Measurements from ENCODE around the gene SGTA.
"Not testable (repeated sequence)": the region's sequence is repeated elsewhere in the genome, so short reads cannot be mapped to it uniquely, and the experiment has no call there.

The SGTA gene

DNA sequence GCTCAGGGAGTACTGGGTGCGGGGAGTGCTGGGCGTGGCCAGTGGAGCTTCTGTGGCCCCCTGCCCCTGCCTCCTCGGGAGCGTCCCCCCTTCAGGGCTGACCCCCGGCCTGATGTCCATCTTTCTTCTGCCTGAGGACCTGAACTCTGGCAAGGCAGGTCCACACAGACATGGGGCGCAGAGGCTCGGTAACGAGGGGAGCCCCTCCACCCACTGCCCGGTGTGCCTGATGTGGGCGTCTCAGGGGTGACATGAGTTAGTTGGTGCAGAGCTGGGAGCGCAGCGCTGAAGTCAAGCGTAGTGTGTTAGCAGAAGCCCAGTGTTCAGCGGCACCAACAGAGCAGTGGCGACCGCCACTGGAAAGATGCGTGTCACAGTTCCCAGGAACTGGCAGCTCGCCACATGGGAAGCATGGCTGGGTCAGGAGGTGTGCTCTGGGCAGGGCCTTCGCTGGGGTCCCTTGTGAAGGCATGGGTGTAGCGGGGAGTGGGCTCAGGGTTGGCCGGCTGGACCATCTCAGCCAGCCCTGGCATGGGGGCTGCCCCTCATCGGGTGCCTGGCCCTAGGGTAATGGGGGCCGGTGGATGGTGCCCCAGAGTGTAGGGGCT is 13.7 kb upstream of the SGTA start:
- intact Hi-C loops (cut with DNase I) = no loop called here
- DNase-seq = no peak

DNA sequence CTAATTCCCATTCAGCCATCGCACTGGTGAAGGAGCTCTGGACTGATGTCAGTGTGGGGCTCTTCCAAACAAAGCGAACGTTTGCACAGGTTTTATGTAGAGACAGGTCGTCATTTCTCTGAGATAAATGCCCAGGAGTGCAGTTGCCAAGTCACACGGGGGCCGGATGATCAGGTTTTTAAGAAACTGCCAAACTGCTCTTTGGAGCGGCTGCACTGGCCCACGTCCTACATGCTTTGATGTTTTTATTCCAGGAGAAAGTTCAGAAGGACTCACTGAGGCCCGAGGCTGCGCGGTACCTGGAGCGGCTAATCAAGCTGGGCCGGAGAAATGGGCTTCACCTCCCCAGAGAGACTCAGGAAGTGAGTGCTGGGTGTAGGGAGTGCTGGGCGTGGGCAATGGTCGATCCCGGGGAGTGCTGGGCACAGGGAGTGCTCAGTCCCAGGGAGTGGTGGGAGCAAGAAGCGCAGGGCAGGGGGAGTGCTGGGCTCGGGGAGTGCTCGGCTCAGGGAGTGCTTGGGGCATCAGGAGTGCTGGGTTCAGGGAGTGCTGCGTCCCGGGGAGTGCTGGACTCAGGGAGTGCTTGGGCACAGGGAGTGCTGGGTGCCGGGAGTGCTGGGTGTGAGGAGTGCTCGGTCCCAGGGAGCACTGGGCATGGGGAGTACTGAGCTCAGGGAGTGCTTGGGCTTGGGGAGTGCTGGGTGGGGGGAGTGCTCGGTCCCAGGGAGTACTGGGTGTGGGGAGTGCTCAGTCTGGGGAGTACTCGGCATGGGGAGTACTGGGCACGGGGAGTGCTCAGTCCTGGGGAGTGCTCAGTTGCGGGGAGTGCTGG is 13.0 kb upstream of the SGTA start:
- DNase-seq = no peak
- intact Hi-C loops (cut with DNase I) = no loop called here

DNA sequence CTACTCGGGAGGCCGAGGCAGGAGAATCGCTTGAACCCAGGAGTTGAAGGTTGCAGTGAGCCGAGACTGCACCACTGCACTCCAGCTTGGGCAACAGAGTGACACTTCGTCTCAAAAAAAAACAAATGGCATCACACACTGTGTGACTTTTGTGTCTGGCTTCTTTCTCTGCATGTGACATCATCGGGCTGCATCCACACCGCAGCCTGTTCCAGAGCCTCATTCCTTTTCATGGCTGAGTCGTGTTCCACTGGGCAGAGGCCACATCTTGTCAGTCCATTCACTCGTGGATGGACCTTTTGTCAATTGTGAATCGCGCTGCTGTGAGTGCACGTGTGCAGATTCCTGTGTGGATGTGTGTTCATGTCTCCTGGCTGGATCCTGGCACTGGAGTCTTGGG is 10.5 kb upstream of the SGTA start:
- DNase-seq = no peak
- intact Hi-C loops (cut with DNase I) = no loop called here

DNA sequence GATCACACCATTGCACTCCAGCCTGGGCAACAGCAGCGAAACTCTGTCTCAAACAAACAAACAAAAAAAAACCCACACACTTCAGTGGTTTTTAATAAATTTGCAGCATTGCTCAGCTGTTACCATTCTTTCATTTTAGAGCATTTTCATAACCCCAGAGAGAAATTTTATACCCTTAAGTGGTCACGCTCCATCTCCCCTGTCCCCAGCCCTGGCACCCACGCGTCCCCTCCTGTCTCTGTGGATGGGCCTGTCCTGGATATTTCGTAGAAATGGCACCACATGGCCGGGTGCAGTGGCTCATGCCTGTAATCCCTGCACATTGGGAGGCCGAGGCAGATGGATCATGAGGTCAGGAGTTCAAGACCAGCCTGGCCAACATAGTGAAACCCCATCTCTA is 10.1 kb upstream of the SGTA start:
- no peak for DNase-seq
- intact Hi-C loops (cut with DNase I) = no loop called here

DNA sequence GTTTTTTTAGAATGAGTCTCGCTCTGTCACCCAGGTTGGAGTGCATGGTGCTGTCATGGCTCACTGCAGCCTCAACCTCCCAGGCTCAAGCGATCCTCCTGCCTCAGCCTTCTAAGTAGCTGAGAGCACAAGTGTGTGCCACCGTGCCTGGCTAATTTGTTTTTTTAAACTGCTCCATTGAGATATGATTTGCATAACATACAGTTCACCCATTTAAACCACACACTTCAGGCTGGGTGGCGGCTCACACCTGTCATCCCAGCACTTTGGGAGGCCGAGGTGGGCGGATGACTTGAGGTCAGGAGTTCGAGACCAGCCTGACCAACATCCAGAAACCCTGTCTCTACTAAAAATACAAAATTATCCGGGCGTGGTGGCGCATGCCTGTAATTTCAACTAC is 9.6 kb upstream of the SGTA start:
- intact Hi-C loops (cut with DNase I); DNase-seq: not testable (repeated sequence)

DNA sequence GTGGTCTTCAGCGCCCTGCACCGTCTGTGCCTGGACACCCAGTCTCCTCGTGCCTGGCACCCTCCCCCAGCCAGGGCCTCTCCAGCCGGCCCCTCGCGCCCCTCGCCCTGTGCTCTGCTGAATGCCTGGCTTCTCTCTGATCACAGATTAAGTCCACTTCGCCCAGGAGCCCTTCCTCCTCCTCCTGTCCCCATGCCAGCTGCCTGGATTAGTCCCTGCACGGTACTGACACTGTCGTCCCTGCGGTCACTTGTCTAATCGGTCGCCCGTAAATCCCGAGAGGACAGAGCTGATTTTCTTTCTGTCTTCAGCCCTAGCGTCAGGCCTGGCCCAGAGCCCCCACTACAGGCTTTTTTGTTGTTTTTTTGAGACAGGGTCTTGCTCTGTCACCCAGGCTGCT is 8.8 kb upstream of the SGTA start:
- no peak for DNase-seq
- intact Hi-C loops (cut with DNase I) = no loop called here

DNA sequence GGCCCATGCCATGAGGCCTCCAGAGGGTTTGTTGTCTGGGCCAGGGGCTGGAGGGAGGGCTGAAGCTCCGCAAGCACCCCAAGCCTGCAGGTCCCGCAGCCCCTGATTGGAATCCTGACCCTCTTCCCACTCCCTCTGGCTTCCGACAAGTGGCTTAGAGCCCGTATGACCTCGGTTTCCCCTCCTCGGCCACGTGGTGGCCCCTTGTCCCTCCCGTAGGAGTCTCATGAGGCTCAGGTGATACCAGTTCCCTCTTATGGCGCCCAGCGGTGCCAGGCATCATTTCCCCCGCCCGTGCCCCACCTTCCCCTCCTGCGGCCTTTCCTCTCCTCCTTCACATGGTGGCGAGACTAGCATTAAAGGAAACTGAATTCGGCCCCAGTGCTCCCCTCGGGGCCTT is 8.4 kb upstream of the SGTA start:
- DNase-seq = no peak
- intact Hi-C loops (cut with DNase I) = no loop called here

DNA sequence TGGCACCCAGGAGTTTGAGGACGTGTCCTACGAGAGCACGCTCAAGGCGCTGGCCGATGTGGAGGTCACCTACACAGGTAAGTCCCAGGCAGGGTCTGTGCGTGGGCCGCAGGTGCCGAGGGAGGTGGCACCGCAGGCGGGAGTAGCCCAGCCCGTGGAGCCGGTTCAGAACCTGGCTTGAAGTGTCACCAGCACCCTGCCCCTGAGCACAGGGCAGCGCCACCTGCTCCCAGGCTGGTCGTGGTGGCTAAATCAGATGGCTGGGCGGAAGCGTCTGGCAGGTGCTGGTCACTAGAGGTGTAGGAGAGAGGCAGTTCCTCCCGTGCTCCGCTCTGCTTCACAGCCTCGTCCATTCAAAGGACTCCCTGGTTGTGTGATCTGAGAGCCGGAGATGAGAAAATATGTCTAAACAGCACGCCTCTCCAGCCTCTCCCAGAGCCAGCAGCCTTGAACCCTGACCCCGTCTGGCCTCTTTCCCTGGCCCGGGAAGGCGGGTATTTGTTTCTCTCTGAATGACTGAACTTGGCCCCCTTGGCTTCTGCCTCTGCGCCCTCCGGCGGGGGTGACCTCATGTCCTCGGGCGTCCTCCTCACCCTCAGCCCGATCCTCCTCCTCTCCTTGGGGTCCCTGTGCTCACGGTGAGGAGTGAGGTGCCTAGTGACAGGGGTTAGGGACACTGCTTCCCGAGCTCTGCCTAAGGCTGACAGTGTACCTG is 7.6 kb upstream of the SGTA start:
- no peak for DNase-seq
- intact Hi-C loops (cut with DNase I) = no loop called here

DNA sequence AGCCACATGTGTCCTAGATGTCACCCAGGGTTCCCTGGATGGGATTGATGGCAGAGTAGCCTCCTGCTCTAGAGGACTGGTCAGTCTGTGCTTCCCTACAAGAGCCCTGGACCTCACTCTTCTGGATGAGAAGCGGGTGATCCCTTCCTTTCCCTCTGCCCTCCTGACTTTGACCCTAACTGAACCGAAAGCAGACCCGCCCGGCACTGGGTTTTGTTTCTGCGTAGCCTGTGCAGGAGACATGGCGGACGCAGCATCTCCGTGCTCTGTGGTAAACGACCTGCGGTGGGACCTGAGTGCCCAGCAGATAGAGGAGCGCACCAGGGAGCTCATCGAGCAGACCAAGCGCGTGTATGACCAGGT is 7.1 kb upstream of the SGTA start:
- no peak for DNase-seq
- intact Hi-C loops (cut with DNase I) = no loop called here

DNA sequence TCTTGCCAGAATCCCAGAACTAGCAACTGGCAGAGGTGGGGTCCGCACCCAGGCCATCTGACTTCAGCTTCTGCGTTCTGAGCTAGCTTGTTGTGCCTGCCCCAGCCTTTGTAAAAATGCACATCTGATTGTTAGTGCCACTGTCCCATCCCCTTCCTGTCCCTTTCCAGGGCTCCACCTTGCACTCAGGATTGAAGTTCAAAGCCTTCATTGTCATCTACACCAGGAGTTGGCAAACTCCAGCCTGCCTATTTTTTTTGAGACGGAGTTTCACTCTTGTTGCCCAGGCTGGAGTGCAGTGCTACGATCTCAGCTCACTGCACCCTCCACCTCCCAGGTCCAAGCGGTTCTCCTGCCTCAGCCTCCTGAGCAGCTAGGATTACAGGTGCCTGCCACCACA is 5.2 kb upstream of the SGTA start:
- DNase-seq = no peak
- intact Hi-C loops (cut with DNase I) = loop anchor here (5.0 kb wide), 1 partner anchor 34 kb away; no protein-coding TSS in a partner anchor

DNA sequence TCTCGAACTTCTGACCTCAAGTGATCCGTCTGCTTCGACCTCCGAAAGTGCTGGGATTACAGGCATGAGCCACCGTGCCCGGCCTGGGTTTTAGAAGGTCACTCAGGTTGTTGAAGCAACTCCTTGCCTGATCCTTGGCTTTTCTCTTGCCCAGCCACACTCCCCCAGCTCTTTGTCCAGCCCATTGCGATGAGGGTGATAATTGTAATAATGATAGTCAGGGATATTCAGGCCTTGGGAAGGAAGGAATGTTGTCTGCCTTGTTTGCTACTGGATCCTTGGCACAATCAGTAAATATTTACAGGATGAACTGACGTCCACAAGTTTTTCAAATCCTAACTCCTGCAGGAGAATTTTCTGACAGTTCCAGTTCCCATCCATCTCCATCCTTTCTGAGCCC is 4.0 kb upstream of the SGTA start:
- intact Hi-C loops (cut with DNase I) = loop anchor here (5.0 kb wide), 1 partner anchor 35 kb away; no protein-coding TSS in a partner anchor
- no peak for DNase-seq

DNA sequence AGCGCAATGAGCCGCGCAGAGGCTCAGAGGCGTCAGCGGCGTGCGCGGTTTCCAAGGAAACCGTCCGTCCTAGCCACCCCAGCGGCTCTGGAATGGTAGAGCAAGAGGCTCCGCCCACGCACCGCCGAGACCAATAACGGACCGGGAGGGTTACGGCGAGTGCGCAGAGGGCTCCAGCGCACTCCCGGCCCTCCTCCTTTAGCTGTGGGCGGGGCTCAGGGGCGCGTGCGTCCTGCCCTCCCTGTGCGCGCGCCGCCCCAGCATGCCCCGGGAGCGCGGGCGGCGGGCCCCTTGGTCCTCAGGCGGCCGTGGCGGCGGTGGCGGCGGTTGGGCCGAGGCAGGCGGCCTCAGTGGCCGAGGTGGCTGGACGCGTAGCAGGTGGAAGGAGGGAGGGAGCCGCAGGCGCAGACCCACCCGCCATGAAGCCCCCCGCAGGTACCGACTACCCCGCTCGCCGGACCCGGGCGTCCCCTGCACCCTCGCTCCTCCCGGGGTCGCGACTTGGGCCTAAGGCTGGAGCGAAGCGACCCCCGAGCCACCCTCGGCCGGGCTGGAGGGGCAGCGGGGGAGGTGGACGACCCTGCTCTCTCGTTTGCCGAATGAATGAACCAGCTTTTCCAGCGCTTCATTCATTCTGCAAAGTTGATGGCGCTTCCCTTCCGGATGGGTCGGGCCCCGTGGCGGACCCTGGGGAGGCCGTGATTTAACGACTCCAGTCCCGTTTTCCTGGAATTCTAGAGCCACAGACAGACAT is 2.3 kb upstream of the SGTA start, which contains the start of gene THOP1:
TSS of gene THOP1 (plus strand) at position 260 of the 754 bp plus-strand sequence. CDS start at position 420, 160 bp downstream.
- peak; percentile 94 to 100 (median 99) for DNase-seq
- intact Hi-C loops (cut with DNase I) = loop anchor here (5.0 kb wide), 1 partner anchor 37 kb away; no protein-coding TSS in a partner anchor

DNA sequence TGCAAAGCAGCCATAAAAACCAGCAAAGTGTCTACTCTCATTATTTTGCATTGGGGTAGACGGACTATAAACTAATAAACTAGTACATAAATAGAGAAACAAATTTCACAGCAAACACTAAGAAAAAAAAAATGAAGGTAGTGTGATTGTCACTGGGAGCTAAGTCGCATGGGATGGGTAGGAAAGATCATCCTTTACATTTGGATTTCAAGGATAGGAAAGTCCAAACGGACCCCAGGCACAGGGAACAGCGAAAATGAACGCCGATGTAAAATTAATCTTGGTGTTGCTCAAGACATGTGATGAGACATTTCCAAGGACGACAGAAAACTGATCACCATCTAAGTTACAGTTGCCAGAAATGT is 690 bp upstream of the SGTA start:
- no peak for DNase-seq
- intact Hi-C loops (cut with DNase I) = no loop called here

DNA sequence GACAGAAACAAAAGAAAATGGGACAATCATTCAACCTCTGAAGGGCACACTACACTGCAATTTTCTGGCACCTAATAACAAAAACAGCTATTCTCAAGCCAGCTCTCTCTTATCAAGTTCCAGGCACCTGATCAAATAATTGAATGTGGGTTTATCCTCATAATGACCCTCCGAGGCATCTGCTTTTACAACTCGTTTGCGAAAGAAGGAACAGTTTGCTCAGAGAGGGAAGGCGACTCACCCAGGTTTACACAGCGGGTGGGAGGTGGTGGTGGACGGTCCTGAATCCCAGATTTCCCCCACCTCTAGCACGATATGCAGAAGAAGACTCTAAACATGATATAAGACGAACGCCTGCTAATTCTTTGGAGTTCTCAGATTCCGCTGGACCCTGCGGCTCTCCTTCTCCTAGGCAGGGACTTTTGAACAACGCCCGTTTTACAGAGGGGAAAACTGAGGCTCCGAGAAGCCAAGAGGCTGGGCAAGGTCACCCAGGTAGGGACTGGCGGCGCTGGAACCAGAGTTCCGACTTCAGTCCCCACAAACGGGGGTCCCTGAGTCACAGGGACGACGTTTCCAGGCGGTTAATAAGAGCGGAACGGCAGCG is 641 bp downstream of the SGTA start:
- no peak for DNase-seq
- intact Hi-C loops (cut with DNase I) = no loop called here

DNA sequence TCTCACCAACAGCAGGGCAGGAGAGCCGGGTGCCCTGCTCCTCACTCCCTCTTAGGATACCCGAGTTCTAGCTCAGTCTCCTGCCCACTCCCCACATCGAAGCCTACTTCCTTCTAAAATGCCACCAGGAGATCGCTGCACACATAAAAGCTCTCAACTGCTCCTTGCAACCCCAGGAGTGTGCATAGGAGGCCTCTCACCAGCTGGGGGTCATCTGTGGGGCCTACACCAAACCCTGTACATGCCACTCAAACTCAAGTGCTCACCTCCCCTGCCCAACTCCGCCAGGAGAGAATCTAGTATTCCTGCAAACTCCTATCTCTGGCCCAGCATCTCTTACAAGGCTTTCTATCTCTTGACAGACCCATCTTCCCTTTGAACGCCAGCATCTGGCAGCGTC is 2.8 kb downstream of the SGTA start:
- intact Hi-C loops (cut with DNase I) = no loop called here
- DNase-seq = no peak

DNA sequence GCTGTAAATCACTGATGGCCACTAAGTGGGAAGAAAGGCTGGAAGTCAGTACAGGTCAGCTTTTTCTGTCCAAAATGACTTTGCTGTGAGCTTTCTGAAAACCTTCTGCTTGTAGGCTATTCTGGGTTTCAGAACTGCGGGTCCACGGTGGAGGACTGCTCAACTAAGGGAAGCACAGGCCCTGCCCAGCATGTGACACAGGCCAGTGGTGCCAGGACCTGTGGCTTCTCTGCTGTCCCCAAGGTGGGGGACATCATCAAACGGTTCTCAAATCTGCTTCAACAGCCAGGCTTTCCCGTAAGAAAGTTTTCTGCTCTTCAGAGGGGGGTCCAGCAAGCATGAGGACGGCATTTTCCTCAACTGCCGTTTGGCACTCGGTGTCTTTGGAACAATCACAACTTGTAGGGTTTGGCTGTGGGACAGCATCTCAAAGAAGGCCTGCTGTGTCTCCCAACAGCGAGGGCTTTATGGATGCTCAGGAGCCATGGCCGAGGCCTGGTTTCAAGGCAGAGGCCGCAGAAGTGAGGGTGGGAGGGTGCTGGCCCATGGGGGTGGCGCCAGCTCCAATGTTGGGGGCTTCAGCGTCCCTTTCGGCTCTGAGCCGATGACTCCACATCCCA is 3.8 kb downstream of the SGTA start:
- intact Hi-C loops (cut with DNase I) = no loop called here
- peak in 4 of 10 donors; percentile 33 to 94 (median 63) for DNase-seq

DNA sequence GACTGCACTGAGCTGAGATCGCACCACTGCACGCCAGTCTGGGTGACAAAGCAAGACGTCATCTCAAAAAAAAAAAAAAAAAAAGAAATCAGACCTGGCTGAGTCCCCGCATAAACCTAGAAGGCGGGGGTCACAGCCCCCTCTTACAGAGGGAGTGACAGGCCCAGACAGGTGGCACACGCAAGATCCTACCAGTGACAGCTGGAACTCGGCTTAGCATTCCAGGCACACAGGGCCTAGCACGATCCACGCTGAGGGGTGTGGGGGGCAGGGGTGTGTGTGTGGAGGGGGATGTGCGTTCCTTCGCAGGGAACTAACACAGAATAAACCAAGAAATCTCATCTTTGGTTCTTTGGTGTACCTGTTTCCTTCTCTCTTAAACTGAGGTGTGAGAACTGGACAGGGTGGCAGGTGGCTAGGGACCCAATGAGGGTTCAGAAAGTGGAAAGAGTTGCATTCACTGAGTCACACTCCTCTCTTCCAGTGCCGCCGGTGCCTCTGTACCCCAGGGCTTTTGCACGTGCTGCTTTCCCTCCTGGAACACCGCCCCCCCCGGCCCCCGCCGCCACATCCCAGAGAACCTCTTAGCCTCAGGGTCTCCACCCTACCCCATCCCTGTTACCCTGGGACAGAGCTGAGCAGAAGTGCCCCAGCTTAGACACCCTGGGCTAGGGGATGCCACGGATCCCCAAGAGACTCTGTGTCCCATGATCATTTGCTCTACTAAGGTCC is 5.0 kb downstream of the SGTA start:
- DNase-seq = no peak
- intact Hi-C loops (cut with DNase I) = no loop called here

DNA sequence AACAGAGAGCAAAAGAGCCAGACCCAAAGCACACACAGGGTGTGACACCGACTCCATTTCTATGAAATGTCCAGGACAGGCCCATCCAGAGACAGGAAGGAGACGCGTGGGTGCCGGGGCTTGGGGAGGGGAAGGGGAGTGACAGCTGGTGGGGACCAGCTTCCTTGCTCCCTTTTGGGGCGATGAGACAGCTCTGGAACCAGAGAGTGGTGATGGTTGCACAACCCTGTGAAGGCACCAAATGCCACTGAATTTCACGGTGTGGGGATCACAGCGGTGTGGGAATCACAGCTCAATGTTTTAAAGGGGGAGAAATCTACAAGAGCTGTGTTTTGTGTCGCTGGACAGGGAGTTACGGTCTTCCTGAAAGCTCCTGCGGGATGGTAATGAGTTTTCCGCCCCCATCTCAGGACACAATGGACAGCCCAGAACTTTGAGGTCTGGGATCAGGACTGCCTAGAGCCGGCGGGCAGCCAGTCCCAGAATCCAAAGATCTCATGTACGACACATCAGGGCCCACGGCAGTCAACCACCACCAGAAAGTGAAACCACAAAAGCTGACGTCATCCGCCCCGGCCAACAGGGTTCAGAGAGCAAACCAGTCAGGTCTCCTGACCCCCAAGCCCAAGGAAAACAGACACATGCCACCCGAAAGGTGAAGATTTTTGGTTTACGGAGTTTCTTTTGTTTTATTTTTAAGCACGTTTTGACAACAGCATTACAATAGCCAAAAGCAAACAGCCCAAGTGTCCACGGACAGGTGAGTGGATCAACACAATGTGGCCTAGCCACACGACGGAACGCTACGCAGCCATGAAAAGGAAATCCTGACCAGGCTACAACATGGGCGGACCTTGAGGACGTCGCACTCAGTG is 7.3 kb downstream of the SGTA start:
- DNase-seq = peak in 4 of 10 donors; percentile 23 to 77 (median 46)
- intact Hi-C loops (cut with DNase I) = no loop called here
